Fibroblast of lung (primary cell): ENCODE data around the gene C11orf65. TPM values are rescaled to one million over a fixed set of nuclear protein-coding genes. Genes with fewer than 3 reads are reported as not detected.
"Not testable (repeated sequence)": the region's sequence is repeated elsewhere in the genome, so short reads cannot be mapped to it uniquely, and the experiment has no call there.

ENCODE experiments used
- DNase-seq, 2 donors: peaks; one replicate each; pipeline versions ENCODE4 v3.0.0 to v3.0.0-alpha.2; 2010; ENCODE audit warnings: low read depth in 2 of 2
- H2AFZ ChIP-seq: 2 replicates; pipeline ENCODE4 v1.5.1; 2012; ENCODE audit warnings: low read length, control low read depth, inconsistent platforms
- H3K27ac ChIP-seq: 2 replicates; pipeline ENCODE4 v1.5.1; 2011; ENCODE audit warnings: low read length, control low read depth; ENCODE audit not compliant: insufficient read depth
- H3K27me3 ChIP-seq: 2 replicates; pipeline ENCODE4 v1.5.1; 2011; ENCODE audit warnings: mild to moderate bottlenecking, low read length; ENCODE audit not compliant: control insufficient read depth, insufficient read depth
- H3K36me3 ChIP-seq: 2 replicates; pipeline ENCODE4 v1.5.1; 2011; ENCODE audit warnings: low read length; ENCODE audit not compliant: control insufficient read depth, insufficient read depth
- H3K4me1 ChIP-seq: 2 replicates; pipeline ENCODE4 v1.5.1; 2011; ENCODE audit warnings: low read length; ENCODE audit not compliant: control insufficient read depth, insufficient read depth; ENCODE audit errors: extremely low read depth
- H3K4me2 ChIP-seq: 2 replicates; pipeline ENCODE4 v1.5.1; 2011; ENCODE audit warnings: low read length, control low read depth; ENCODE audit not compliant: insufficient read depth; ENCODE audit errors: extremely low read depth
- H3K4me3 ChIP-seq, 4 experiments: fragments of 200-600 bp in 1 of 4; sonication (generic) in 1 of 4; replicated peaks in 1 of 4; 2 replicates each; pipeline ENCODE4 v1.5.1; 2011 to 2016; ENCODE audit warnings: low read length in 4 of 4, low read depth in 3 of 4, mild to moderate bottlenecking in 3 of 4, control low read depth in 2 of 4, inconsistent platforms in 1 of 4, mixed read lengths in 1 of 4; ENCODE audit not compliant: insufficient read depth in 1 of 4; ENCODE audit errors: control extremely low read depth in 1 of 4
- H3K79me2 ChIP-seq: 2 replicates; pipeline ENCODE4 v1.5.1; 2012; ENCODE audit warnings: mild to moderate bottlenecking, low read length, inconsistent platforms; ENCODE audit not compliant: control insufficient read depth, insufficient read depth
- H3K9ac ChIP-seq: 2 replicates; pipeline ENCODE4 v1.5.1; 2011; ENCODE audit warnings: mild to moderate bottlenecking, low read length, control low read depth; ENCODE audit not compliant: insufficient read depth
- H3K9me3 ChIP-seq: 2 replicates; pipeline ENCODE4 v1.5.1; 2012; ENCODE audit warnings: low read depth, low read length; ENCODE audit not compliant: control insufficient read depth, insufficient read depth
- H4K20me1 ChIP-seq: 2 replicates; pipeline ENCODE4 v1.5.1; 2011; ENCODE audit warnings: low read length; ENCODE audit not compliant: control insufficient read depth, insufficient read depth; ENCODE audit errors: extremely low read depth
- EZH2 ChIP-seq: IDR thresholded peaks from 2 replicates; pipeline ENCODE4 v1.5.1; 2012; ENCODE audit warnings: low read length, control low read depth, mild to moderate bottlenecking; ENCODE audit errors: missing control alignments
- polyA plus RNA-seq, 2 donors: library from polyadenylated mRNA; depleted of rRNA in 1 of 2; stranded (reverse) in 1 of 2; unstranded in 1 of 2; fragments of >200 nt; gene quantifications; 2 replicates each; pipeline ENCODE4 v1.2.1, GENCODE V29; 2011 to 2012; ENCODE audit warnings: missing spikeins in 1 of 2
- total RNA-seq: library from RNA; depleted of rRNA; stranded (reverse); fragments of >200 nt; gene quantifications from 2 replicates; pipeline ENCODE4 v1.2.1, GENCODE V29; 2014
- TF ChIP-seq, protein P1 (sequence below), 2 donors: IDR thresholded peaks in 1 of 2; conservative IDR thresholded peaks in 1 of 2; 1 replicate in 1 of 2; 2 replicates in 1 of 2; pipeline ENCODE4 v1.5.1; 2011 to 2012; ENCODE audit warnings: low read length in 2 of 2, control low read depth in 1 of 2, inconsistent platforms in 1 of 2, low read depth in 1 of 2, mild to moderate bottlenecking in 1 of 2

The C11orf65 gene
- total and polyA plus RNA-seq, 2 donors (not counting 1 experiment from before 2014, with no cell fraction given), result 0.54 to 2.3 TPM

DNA sequence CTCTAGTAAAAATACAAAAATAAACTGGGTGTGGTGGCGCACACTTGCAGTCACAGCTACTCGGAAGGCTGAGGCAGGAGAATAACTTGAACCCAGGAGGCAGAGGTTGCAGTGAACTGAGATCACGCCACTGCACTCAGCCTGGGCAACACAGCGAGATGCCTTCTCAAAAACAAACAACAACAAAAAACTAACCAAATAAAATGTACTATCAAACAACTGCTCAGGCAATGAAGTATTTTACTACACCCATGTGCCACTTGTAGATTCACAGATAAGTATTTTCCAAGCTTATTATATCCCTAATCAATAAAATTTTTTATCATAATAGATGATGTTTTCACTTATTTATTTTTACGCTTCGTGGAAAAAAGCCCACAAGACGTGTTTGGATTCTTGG lies 924 bp downstream of the C11orf65 start:
- no peak for TF ChIP-seq EZH2
- TF ChIP-seq, protein P1, sequence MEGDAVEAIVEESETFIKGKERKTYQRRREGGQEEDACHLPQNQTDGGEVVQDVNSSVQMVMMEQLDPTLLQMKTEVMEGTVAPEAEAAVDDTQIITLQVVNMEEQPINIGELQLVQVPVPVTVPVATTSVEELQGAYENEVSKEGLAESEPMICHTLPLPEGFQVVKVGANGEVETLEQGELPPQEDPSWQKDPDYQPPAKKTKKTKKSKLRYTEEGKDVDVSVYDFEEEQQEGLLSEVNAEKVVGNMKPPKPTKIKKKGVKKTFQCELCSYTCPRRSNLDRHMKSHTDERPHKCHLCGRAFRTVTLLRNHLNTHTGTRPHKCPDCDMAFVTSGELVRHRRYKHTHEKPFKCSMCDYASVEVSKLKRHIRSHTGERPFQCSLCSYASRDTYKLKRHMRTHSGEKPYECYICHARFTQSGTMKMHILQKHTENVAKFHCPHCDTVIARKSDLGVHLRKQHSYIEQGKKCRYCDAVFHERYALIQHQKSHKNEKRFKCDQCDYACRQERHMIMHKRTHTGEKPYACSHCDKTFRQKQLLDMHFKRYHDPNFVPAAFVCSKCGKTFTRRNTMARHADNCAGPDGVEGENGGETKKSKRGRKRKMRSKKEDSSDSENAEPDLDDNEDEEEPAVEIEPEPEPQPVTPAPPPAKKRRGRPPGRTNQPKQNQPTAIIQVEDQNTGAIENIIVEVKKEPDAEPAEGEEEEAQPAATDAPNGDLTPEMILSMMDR (conservative IDR thresholded peaks at IDR 0.05 in 1 of 2, IDR thresholded peaks at IDR 0.05 in 1 of 2; ENCODE audit: low read depth in 1 of 2, low read length in 2 of 2), result no peak
- peak overlapping the region; percentile 97 for H3K27ac ChIP-seq

DNA sequence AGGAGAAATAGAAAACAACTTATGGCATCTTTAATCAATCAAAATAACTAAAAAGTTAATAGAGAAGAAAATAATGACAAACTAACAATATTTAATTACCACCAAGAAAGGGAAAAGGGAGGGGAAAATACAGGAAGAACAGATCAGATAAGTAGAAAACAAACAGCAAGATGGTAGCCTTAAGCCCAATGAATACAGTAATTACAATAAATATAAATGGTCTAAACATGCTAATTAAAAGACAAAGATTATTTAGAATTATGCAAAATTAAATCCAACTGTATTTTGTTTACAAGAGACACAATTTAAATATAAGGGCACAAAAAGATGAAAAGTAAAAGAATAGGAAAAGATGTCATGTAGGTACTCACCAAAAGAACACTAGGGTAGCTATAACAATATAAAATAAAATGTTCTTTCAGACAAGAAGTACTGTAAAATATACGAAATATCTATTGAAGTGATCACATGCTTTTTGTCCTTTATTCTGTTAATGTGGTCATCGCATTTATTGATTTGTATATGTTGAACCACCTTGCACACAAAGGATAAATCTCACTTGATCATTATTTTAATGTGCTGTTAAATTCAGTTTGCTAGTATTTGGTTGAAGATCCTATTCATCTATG lies 14.0 kb downstream of the C11orf65 start:
- H3K4me1 ChIP-seq, result no peaks in the 10 kb centered on the region
- no peak overlapping the region for H3K4me2 ChIP-seq
- no peak overlapping the region for H3K27ac ChIP-seq
- TF ChIP-seq EZH2, result no peak
- TF ChIP-seq, protein P1 (conservative IDR thresholded peaks at IDR 0.05 in 1 of 2, IDR thresholded peaks at IDR 0.05 in 1 of 2; ENCODE audit: low read depth in 1 of 2, low read length in 2 of 2), result no peak
- no peak overlapping the region for H3K4me3 ChIP-seq
- H4K20me1 ChIP-seq, result no peaks in the 10 kb centered on the region
- H3K79me2 ChIP-seq, result no peaks in the 10 kb centered on the region
- H3K27me3 ChIP-seq, result no peaks in the 10 kb centered on the region
- no peaks in the 10 kb centered on the region for H3K36me3 ChIP-seq
- H3K9ac ChIP-seq, result no peak overlapping the region
- no peak overlapping the region for H2AFZ ChIP-seq
- DNase-seq, result no peak
- H3K9me3 ChIP-seq, result no peaks in the 10 kb centered on the region

More for the DNA sequence above, 924 bp downstream of the C11orf65 start:
- no peaks in the 10 kb centered on the region for H3K9me3 ChIP-seq
- no peaks in the 10 kb centered on the region for H3K27me3 ChIP-seq
- peak overlapping the region; percentile 9 for H3K4me2 ChIP-seq
- no peaks in the 10 kb centered on the region for H3K4me1 ChIP-seq
- H3K4me3 ChIP-seq, result peak overlapping the region; percentile 58 to 75 (median 71)
- no peaks in the 10 kb centered on the region for H3K79me2 ChIP-seq
- peak overlapping the region; percentile 66 for H2AFZ ChIP-seq
- H3K9ac ChIP-seq, result peak overlapping the region; percentile 28
- DNase-seq, result no peak
- no peaks in the 10 kb centered on the region for H4K20me1 ChIP-seq
- no peaks in the 10 kb centered on the region for H3K36me3 ChIP-seq

DNA sequence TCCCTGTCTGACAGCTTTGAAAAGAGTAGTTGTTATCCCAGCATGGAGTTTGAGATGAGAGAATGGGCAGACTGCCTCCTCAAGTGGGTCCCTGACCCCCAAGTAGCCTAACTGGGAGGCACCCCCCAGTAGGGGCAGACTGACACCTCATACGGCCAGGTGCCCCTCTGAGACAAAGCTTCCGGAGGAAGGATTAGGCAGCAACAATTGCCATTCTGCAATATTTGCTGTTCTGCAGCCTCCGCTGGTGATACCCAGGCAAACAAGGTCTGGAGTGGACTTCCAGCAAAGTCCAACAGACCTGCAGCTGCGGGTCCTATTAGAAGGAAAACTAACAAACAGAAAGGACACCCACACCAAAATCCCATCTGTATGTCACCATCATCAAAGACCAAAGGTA lies 25.9 kb downstream of the C11orf65 start:
- not testable (repeated sequence) for H3K4me2 ChIP-seq, DNase-seq, H3K36me3 ChIP-seq, H3K9ac ChIP-seq, H3K4me3 ChIP-seq, H3K79me2 ChIP-seq, H2AFZ ChIP-seq, H3K27ac ChIP-seq, H3K27me3 ChIP-seq, H4K20me1 ChIP-seq, H3K4me1 ChIP-seq, H3K9me3 ChIP-seq
